Ascending aorta (tissue), 2 donors: ENCODE measurements around the gene ZNF423. TPM values are rescaled to one million over a fixed set of nuclear protein-coding genes. Genes with fewer than 3 reads are reported as not detected.
A peak's percentile ranks its signal among the peaks of the same experiment; 100 is the strongest.

Experiments
- DNase-seq, 2 donors: peaks; one replicate each; pipeline ENCODE4 v3.0.0-alpha.2; 2019; ENCODE audit warnings: low spot score in 2 of 2
- H3K27ac ChIP-seq, 2 donors: fragments of 200-600 bp; sonication (generic); one replicate each; pipeline ENCODE4 v1.5.1; 2016 to 2017; ENCODE audit warnings: mild to moderate bottlenecking in 1 of 2
- H3K27me3 ChIP-seq: fragments of 200-600 bp; sonication (generic); one replicate; pipeline ENCODE4 v1.5.1; 2017
- H3K36me3 ChIP-seq, 2 donors: fragments of 200-600 bp; sonication (generic); one replicate each; pipeline ENCODE4 v1.5.1; 2016
- H3K4me1 ChIP-seq, 2 donors: fragments of 200-600 bp; sonication (generic); one replicate each; pipeline ENCODE4 v1.5.1; 2016 to 2017; ENCODE audit warnings: mild to moderate bottlenecking in 1 of 2
- H3K4me3 ChIP-seq, 2 donors: fragments of 200-600 bp; sonication (generic); one replicate each; pipeline ENCODE4 v1.5.1; 2016 to 2017; ENCODE audit warnings: mild to moderate bottlenecking in 1 of 2
- H3K9me3 ChIP-seq, 2 donors: fragments of 200-600 bp; sonication (generic); one replicate each; pipeline ENCODE4 v1.5.1; 2016
- CTCF ChIP-seq, 3 experiments: fragments of 200-600 bp in 2 of 3; fragments of 450-650 bp in 1 of 3; sonication (generic) in 2 of 3; IDR thresholded peaks; one replicate each; pipeline ENCODE4 v1.5.1; 2016 to 2019; ENCODE audit warnings: antibody characterized with exemption in 3 of 3, mild to moderate bottlenecking in 1 of 3, moderate library complexity in 1 of 3
- intact Hi-C: fragments of 100-400 bp; cut with DNase I; formaldehyde crosslinking; loops from one replicate; pipeline ENCODE4 v1.15.1; 2023
- total RNA-seq: library from RNA; depleted of rRNA; stranded (reverse); fragments of >200 nt; gene quantifications from one replicate; pipeline ENCODE4 v1.1.0, GENCODE V29; 2016

ZNF423 gene
- total RNA-seq, 1 donor from 2014 or later: 42.9 TPM

- H3K9me3 ChIP-seq: no peaks in the 10 kb centered on the region
- H3K4me1 ChIP-seq: peaks cover 0 to 5% of the 10 kb centered on the region in 2 donors
- H3K36me3 ChIP-seq: no peaks in the 10 kb centered on the region
- intact Hi-C loops: no loop called here
- no peak for TF ChIP-seq CTCF (IDR thresholded peaks at IDR 0.05)
- no peak overlapping the region for H3K27ac ChIP-seq
- H3K27me3 ChIP-seq: no peaks in the 10 kb centered on the region
- DNase-seq: no peak
- no peak overlapping the region for H3K4me3 ChIP-seq
Observed at GRCh38 chr16:49821614-49822282, 34.2 kb downstream of the ZNF423 start.

GRCh38 chr16:49821156-49821555 lies 34.8 kb downstream of the ZNF423 start:
- no peak overlapping the region for H3K27ac ChIP-seq
- no peak for DNase-seq
- H3K27me3 ChIP-seq: no peaks in the 10 kb centered on the region
- H3K4me3 ChIP-seq: no peak overlapping the region
- H3K36me3 ChIP-seq: no peaks in the 10 kb centered on the region
- H3K9me3 ChIP-seq: no peaks in the 10 kb centered on the region
- intact Hi-C loops: no loop called here
- TF ChIP-seq CTCF (IDR thresholded peaks at IDR 0.05): no peak
- peaks cover 0 to 3% of the 10 kb centered on the region in 2 donors for H3K4me1 ChIP-seq

GRCh38 chr16:49817754-49818507 lies 38.0 kb downstream of the ZNF423 start:
- Histone ChIP-seq H3K27me3 (no peaks in the 10 kb centered on the region), H3K4me1 (no peaks in the 10 kb centered on the region), H3K27ac (no peak overlapping the region), H3K36me3 (no peaks in the 10 kb centered on the region), H3K9me3 (no peaks in the 10 kb centered on the region), H3K4me3 (no peak overlapping the region)
- intact Hi-C loops: no loop called here
- no peak for DNase-seq
- no peak for TF ChIP-seq CTCF (IDR thresholded peaks at IDR 0.05)

- no peak for TF ChIP-seq CTCF (IDR thresholded peaks at IDR 0.05)
- Histone ChIP-seq H3K27me3 (no peaks in the 10 kb centered on the region), H3K36me3 (no peaks in the 10 kb centered on the region), H3K4me1 (no peaks in the 10 kb centered on the region), H3K4me3 (no peak overlapping the region), H3K9me3 (no peaks in the 10 kb centered on the region), H3K27ac (no peak overlapping the region)
- intact Hi-C loops: no loop called here
- DNase-seq: no peak
Observed at GRCh38 chr16:49816875-49817274, 39.0 kb downstream of the ZNF423 start.

- Histone ChIP-seq H3K27ac (peak overlapping the region in 1 of 2 donors; percentile 24), H3K4me3 (no peak overlapping the region), H3K4me1 (peaks cover 3 to 7% of the 10 kb centered on the region in 2 donors), H3K27me3 (no peaks in the 10 kb centered on the region), H3K36me3 (no peaks in the 10 kb centered on the region), H3K9me3 (no peaks in the 10 kb centered on the region)
- no peak for TF ChIP-seq CTCF (IDR thresholded peaks at IDR 0.05)
- intact Hi-C loops: no loop called here
- no peak for DNase-seq
Observed at GRCh38 chr16:49811644-49812334, 44.1 kb downstream of the ZNF423 start.
